Suppressor macrophage treated with lipopolysaccharide for 1 hour (primary cell): ENCODE results near the gene COG4.

Experiments
- DNase-seq, 3 donors: peaks; one replicate each; pipeline ENCODE4 v3.0.0-alpha.2; 2020 to 2022

The COG4 gene

DNA sequence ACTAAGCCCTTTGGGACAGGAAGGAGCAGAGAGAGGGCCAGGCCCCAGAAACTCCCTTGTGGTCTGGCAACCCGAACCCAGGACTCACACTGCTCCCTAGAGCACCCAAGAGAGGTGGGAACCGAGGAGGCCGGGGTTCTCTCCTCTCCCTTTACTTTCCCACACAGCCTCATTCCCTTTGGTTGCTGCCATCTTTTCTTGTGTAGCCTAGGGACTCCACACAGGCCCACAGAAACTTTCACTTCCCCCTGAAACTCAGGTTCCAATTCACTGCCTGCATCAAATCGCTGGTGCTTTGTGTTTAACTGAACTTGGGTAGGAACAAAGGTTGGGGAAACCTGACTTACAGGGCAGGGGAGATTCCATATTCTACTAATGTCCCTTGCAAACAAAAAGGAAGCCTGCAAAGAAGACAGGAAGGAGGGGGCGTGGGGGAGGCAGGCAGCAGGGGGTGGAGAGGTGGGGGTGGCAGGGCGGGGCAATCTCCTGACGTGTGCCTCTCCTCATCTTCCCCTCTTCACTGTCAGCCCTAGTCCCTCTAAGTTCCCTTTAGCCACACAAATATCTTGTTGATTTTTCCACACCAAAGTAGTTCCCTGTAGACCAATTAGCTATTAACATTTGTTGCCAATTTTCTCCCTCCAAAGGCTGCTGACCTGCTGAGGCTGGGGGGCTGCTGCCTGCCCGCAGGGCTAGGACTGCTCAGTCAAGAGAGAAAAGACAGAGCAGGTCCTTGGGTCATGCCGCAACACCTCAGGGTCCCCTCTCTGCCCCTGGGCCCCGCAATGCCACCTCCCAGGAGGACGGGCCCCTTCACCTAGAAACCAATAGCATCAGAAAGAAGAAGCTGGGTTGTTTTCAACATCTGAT lies 92.5 kb downstream of the COG4 start:
- DNase-seq, result peak; percentile 95 to 99 (median 96)
